ENCODE data around the gene PTPRN2. TPM values are rescaled to one million over a fixed set of nuclear protein-coding genes. Genes with fewer than 3 reads are reported as not detected.
"Not testable (repeated sequence)": the region's sequence is repeated elsewhere in the genome, so short reads cannot be mapped to it uniquely, and the experiment has no call there.

PTPRN2 gene
- total RNA-seq, 2 donors from 2014 or later = 0.72 to 0.79 TPM

GRCh38 chr7:158471716-158472115, 115.9 kb downstream of the PTPRN2 start:
- H3K4me3 Mint-ChIP-seq = no peak overlapping the region
- peaks cover 7% of the 10 kb centered on the region for H3K27me3 Mint-ChIP-seq (ENCODE audit: low read depth)
- no peaks in the 10 kb centered on the region for H3K4me1 Mint-ChIP-seq (ENCODE audit: low read depth)
- no peak for DNase-seq
- no peak overlapping the region for H3K27ac Mint-ChIP-seq
- no peak for ATAC-seq (replicated peaks in 1 of 2)
- no peaks in the 10 kb centered on the region for H3K36me3 Mint-ChIP-seq (ENCODE audit: insufficient read depth in 2 of 2)
- H3K9me3 Mint-ChIP-seq = no peaks in the 10 kb centered on the region

GRCh38 chr7:158470336-158470735, 117.3 kb downstream of the PTPRN2 start:
- no peak for DNase-seq
- no peaks in the 10 kb centered on the region for H3K4me1 Mint-ChIP-seq (ENCODE audit: low read depth)
- no peak overlapping the region for H3K4me3 Mint-ChIP-seq
- H3K27ac Mint-ChIP-seq = no peak overlapping the region
- peaks cover 7% of the 10 kb centered on the region for H3K27me3 Mint-ChIP-seq (ENCODE audit: low read depth)
- H3K9me3 Mint-ChIP-seq = no peaks in the 10 kb centered on the region
- H3K36me3 Mint-ChIP-seq (ENCODE audit: insufficient read depth in 2 of 2) = no peaks in the 10 kb centered on the region
- ATAC-seq (replicated peaks in 1 of 2) = no peak

- Mint-ChIP-seq H3K27ac (no peak overlapping the region), H3K27me3 (ENCODE audit: low read depth) (peaks cover 7% of the 10 kb centered on the region), H3K36me3 (ENCODE audit: insufficient read depth in 2 of 2) (no peaks in the 10 kb centered on the region), H3K9me3 (peaks cover 0 to 2% of the 10 kb centered on the region in 2 donors), H3K4me1 (ENCODE audit: low read depth) (no peaks in the 10 kb centered on the region), H3K4me3 (no peak overlapping the region)
- no peak for ATAC-seq (replicated peaks in 1 of 2)
- DNase-seq = no peak
Measured at GRCh38 chr7:158469396-158470051, 118.1 kb downstream of the PTPRN2 start.

- no peak overlapping the region for H3K4me3 Mint-ChIP-seq
- peaks cover 0 to 5% of the 10 kb centered on the region in 2 donors for H3K9me3 Mint-ChIP-seq
- peaks cover 7% of the 10 kb centered on the region for H3K27me3 Mint-ChIP-seq (ENCODE audit: low read depth)
- no peaks in the 10 kb centered on the region for H3K4me1 Mint-ChIP-seq (ENCODE audit: low read depth)
- ATAC-seq (replicated peaks in 1 of 2) (no peak), DNase-seq (no peak)
- H3K36me3 Mint-ChIP-seq (ENCODE audit: insufficient read depth in 2 of 2) = no peaks in the 10 kb centered on the region
- H3K27ac Mint-ChIP-seq = no peak overlapping the region
Measured at GRCh38 chr7:158468700-158469296, 118.8 kb downstream of the PTPRN2 start.

- ATAC-seq (replicated peaks in 1 of 2) (no peak), DNase-seq (no peak)
- Mint-ChIP-seq H3K27ac (no peak overlapping the region), H3K36me3 (ENCODE audit: insufficient read depth in 2 of 2) (no peaks in the 10 kb centered on the region), H3K4me1 (ENCODE audit: low read depth) (no peaks in the 10 kb centered on the region), H3K4me3 (no peak overlapping the region), H3K9me3 (peaks cover 4 to 9% of the 10 kb centered on the region in 2 donors), H3K27me3 (ENCODE audit: low read depth) (peaks cover 4% of the 10 kb centered on the region)
Measured at GRCh38 chr7:158468181-158468580, 119.4 kb downstream of the PTPRN2 start.

GRCh38 chr7:158467562-158467961, 120.1 kb downstream of the PTPRN2 start:
- Mint-ChIP-seq H3K27me3 (ENCODE audit: low read depth) (no peaks in the 10 kb centered on the region), H3K36me3 (ENCODE audit: insufficient read depth in 2 of 2) (no peaks in the 10 kb centered on the region), H3K4me1 (ENCODE audit: low read depth) (no peaks in the 10 kb centered on the region), H3K9me3 (peaks cover 5 to 10% of the 10 kb centered on the region in 2 donors), H3K4me3 (no peak overlapping the region), H3K27ac (no peak overlapping the region)
- DNase-seq (no peak), ATAC-seq (replicated peaks in 1 of 2) (no peak)

- no peaks in the 10 kb centered on the region for H3K27me3 Mint-ChIP-seq (ENCODE audit: low read depth)
- no peak for ATAC-seq (replicated peaks in 1 of 2)
Measured at GRCh38 chr7:158463317-158463716, 124.3 kb downstream of the PTPRN2 start.

GRCh38 chr7:158461824-158462223, 125.8 kb downstream of the PTPRN2 start:
- DNase-seq (no peak), ATAC-seq (replicated peaks in 1 of 2) (no peak)
- Mint-ChIP-seq H3K4me1 (ENCODE audit: low read depth) (no peaks in the 10 kb centered on the region), H3K4me3 (no peak overlapping the region), H3K9me3 (peaks cover 5 to 10% of the 10 kb centered on the region in 2 donors), H3K27ac (no peak overlapping the region), H3K36me3 (ENCODE audit: insufficient read depth in 2 of 2) (no peaks in the 10 kb centered on the region), H3K27me3 (ENCODE audit: low read depth) (no peaks in the 10 kb centered on the region)

More at GRCh38 chr7:158463317-158463716, 124.3 kb downstream of the PTPRN2 start:
- no peaks in the 10 kb centered on the region for H3K36me3 Mint-ChIP-seq (ENCODE audit: insufficient read depth in 2 of 2)
- H3K27ac Mint-ChIP-seq = no peak overlapping the region
- no peaks in the 10 kb centered on the region for H3K4me1 Mint-ChIP-seq (ENCODE audit: low read depth)
- H3K9me3 Mint-ChIP-seq = peaks cover 5 to 10% of the 10 kb centered on the region in 2 donors
- no peak overlapping the region for H3K4me3 Mint-ChIP-seq
- DNase-seq = no peak

- Mint-ChIP-seq H3K9me3 (peaks cover 5 to 12% of the 10 kb centered on the region in 2 donors), H3K27me3 (ENCODE audit: low read depth) (no peaks in the 10 kb centered on the region)
Measured at GRCh38 chr7:158460665-158461064, 127.0 kb downstream of the PTPRN2 start.

GRCh38 chr7:158458716-158459282, 128.8 kb downstream of the PTPRN2 start:
- H3K4me1 Mint-ChIP-seq (ENCODE audit: low read depth) = no peaks in the 10 kb centered on the region
- H3K36me3 Mint-ChIP-seq (ENCODE audit: insufficient read depth in 2 of 2) = peaks cover 3 to 4% of the 10 kb centered on the region in 2 donors
- no peak overlapping the region for H3K4me3 Mint-ChIP-seq
- no peak for ATAC-seq (replicated peaks in 1 of 2)
- peaks cover 5 to 10% of the 10 kb centered on the region in 2 donors for H3K9me3 Mint-ChIP-seq
- H3K27ac Mint-ChIP-seq = no peak overlapping the region
- no peak for DNase-seq
- H3K27me3 Mint-ChIP-seq (ENCODE audit: low read depth) = no peaks in the 10 kb centered on the region

More at GRCh38 chr7:158460665-158461064, 127.0 kb downstream of the PTPRN2 start:
- no peak for ATAC-seq (replicated peaks in 1 of 2)
- no peaks in the 10 kb centered on the region for H3K36me3 Mint-ChIP-seq (ENCODE audit: insufficient read depth in 2 of 2)
- no peaks in the 10 kb centered on the region for H3K4me1 Mint-ChIP-seq (ENCODE audit: low read depth)
- no peak overlapping the region for H3K27ac Mint-ChIP-seq
- DNase-seq = no peak
- no peak overlapping the region for H3K4me3 Mint-ChIP-seq

- H3K4me3 Mint-ChIP-seq = no peak overlapping the region
- peaks cover under 1 to 7% of the 10 kb centered on the region in 2 donors for H3K9me3 Mint-ChIP-seq
- H3K36me3 Mint-ChIP-seq (ENCODE audit: insufficient read depth in 2 of 2) = peaks cover 3 to 4% of the 10 kb centered on the region in 2 donors
Measured at GRCh38 chr7:158458096-158458495, 129.5 kb downstream of the PTPRN2 start.

GRCh38 chr7:158457586-158457985, 130.0 kb downstream of the PTPRN2 start:
- H3K27me3 Mint-ChIP-seq (ENCODE audit: low read depth); H3K36me3 Mint-ChIP-seq (ENCODE audit: insufficient read depth in 2 of 2); H3K4me3 Mint-ChIP-seq; H3K27ac Mint-ChIP-seq; DNase-seq; H3K4me1 Mint-ChIP-seq (ENCODE audit: low read depth); H3K9me3 Mint-ChIP-seq; ATAC-seq (replicated peaks in 1 of 2): not testable (repeated sequence)

More at GRCh38 chr7:158458096-158458495, 129.5 kb downstream of the PTPRN2 start:
- H3K4me1 Mint-ChIP-seq (ENCODE audit: low read depth) = no peaks in the 10 kb centered on the region
- H3K27ac Mint-ChIP-seq = no peak overlapping the region
- ATAC-seq (replicated peaks in 1 of 2) (no peak), DNase-seq (no peak)
- no peaks in the 10 kb centered on the region for H3K27me3 Mint-ChIP-seq (ENCODE audit: low read depth)

- H3K27ac Mint-ChIP-seq = no peak overlapping the region
- ATAC-seq (replicated peaks in 1 of 2) (no peak), DNase-seq (no peak)
- H3K36me3 Mint-ChIP-seq (ENCODE audit: insufficient read depth in 2 of 2) = peaks cover 3 to 4% of the 10 kb centered on the region in 2 donors
- no peaks in the 10 kb centered on the region for H3K4me1 Mint-ChIP-seq (ENCODE audit: low read depth)
- H3K9me3 Mint-ChIP-seq = peaks cover 0 to 7% of the 10 kb centered on the region in 2 donors
- H3K27me3 Mint-ChIP-seq (ENCODE audit: low read depth) = no peaks in the 10 kb centered on the region
- H3K4me3 Mint-ChIP-seq = no peak overlapping the region
Measured at GRCh38 chr7:158454631-158455030, 133.0 kb downstream of the PTPRN2 start.
